ENCODE data around the gene TAS2R60.

DNA sequence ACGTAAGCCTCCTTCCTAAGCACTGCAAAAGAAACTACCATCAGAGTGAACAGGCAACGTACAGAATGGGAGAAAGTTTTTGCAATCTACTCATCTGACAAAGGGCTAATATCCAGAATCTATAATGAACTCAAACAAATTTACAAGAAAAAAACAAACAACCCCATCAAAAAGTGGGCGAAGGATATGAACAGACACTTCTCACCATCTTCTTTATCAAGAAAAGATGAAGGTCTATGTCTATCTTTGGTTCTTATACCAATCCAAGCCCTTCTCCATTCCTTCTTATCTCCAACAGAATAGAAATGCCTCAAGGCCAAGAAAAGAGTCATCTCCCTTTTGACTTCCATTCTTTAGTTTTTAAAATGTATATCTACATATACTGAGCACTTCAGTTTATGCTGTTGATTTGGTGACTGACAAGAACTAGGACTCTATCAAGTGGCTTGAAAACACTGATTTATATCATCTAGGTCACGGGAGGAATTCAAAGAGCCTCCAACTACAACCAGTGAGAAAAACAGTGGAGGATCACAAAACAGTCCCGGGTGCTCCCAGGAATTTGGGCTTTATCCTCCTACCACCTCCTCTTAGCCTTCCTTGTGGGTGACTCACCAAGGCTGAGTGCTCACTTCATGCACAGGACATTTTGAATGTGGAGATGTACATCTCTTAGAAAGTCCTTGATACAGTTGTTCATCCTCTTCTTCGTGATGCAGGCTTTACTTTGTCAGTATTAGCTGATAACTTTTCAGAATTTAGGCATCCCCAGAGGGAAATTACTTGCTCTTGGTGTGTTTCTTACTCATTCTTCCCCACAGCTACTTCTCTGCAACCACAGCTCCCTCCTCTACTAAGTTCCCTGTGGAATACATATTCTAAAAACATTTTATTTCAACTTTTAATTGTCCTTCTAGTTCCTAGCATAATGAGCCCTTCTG is 49.8 kb downstream of the TAS2R60 start:
- TF ChIP-seq, protein P1, sequence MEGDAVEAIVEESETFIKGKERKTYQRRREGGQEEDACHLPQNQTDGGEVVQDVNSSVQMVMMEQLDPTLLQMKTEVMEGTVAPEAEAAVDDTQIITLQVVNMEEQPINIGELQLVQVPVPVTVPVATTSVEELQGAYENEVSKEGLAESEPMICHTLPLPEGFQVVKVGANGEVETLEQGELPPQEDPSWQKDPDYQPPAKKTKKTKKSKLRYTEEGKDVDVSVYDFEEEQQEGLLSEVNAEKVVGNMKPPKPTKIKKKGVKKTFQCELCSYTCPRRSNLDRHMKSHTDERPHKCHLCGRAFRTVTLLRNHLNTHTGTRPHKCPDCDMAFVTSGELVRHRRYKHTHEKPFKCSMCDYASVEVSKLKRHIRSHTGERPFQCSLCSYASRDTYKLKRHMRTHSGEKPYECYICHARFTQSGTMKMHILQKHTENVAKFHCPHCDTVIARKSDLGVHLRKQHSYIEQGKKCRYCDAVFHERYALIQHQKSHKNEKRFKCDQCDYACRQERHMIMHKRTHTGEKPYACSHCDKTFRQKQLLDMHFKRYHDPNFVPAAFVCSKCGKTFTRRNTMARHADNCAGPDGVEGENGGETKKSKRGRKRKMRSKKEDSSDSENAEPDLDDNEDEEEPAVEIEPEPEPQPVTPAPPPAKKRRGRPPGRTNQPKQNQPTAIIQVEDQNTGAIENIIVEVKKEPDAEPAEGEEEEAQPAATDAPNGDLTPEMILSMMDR (IDR thresholded peaks at IDR 0.05) = no peak
- TF ChIP-seq POLR2A (IDR thresholded peaks at IDR 0.05) (no peak), POLR2AphosphoS5 (IDR thresholded peaks at IDR 0.05; ENCODE audit: insufficient read depth in 1 of 2, low read depth in 1 of 2) (no peak)

Measured in vagina (tissue), 2 donors.